ENCODE results near the gene RNF224. TPM values are rescaled to one million over a fixed set of nuclear protein-coding genes. Genes with fewer than 3 reads are reported as not detected.

Gene RNF224
- total and polyA plus RNA-seq, 2 of the 13 experiments (the other 11 are each of a cell fraction or from before 2014, with no cell fraction given): 0.09 TPM; not detected in 1

GRCh38 chr9:137198902-137199283 lies 28.4 kb upstream of the RNF224 start (continued):
- 0 out of 2 replicates have a peak, but pooled peaks have one; percentile 3 for TF ChIP-seq ZFX (CRISPR knock-in tag; IDR thresholded peaks at IDR 0.05; ENCODE audit: low read depth)
- TF ChIP-seq HNF4A (CRISPR knock-in tag; IDR thresholded peaks at IDR 0.05): 0 out of 2 replicates have a peak, but pooled peaks have one; percentile 4
- no peak for TF ChIP-seq ZNF776 (CRISPR knock-in tag; IDR thresholded peaks at IDR 0.05)
- no peak for TF ChIP-seq ZNF44 (CRISPR knock-in tag; IDR thresholded peaks at IDR 0.05)
- peak; percentile 74; the same call in 1 of the 2 replicates for TF ChIP-seq KLF12 (CRISPR knock-in tag; IDR thresholded peaks at IDR 0.05; ENCODE audit: borderline replicate concordance)
- no peak for TF ChIP-seq ZNF17 (CRISPR knock-in tag; IDR thresholded peaks at IDR 0.05)
- TF ChIP-seq MXD3 (CRISPR knock-in tag; IDR thresholded peaks at IDR 0.05): no peak
- TF ChIP-seq ZSCAN31 (CRISPR knock-in tag; IDR thresholded peaks at IDR 0.05; ENCODE audit: low read depth): no peak
- TF ChIP-seq E2F1 (CRISPR knock-in tag; IDR thresholded peaks at IDR 0.05): no peak
- TF ChIP-seq TBP (CRISPR knock-in tag; IDR thresholded peaks at IDR 0.05): no peak
- no peak for TF ChIP-seq ZBTB3 (CRISPR knock-in tag; IDR thresholded peaks at IDR 0.05; ENCODE audit: borderline replicate concordance, low read depth)
- 0 out of 2 replicates have a peak, but pooled peaks have one; percentile 43 for TF ChIP-seq ZNF777 (CRISPR knock-in tag; IDR thresholded peaks at IDR 0.05)
- 0 out of 2 replicates have a peak, but pooled peaks have one; percentile 15 for TF ChIP-seq ATF7-NPFF (CRISPR knock-in tag; IDR thresholded peaks at IDR 0.05; ENCODE audit: low read depth)
- 0 out of 2 replicates have a peak, but pooled peaks have one; percentile 38 for TF ChIP-seq ZFP90 (CRISPR knock-in tag; IDR thresholded peaks at IDR 0.05; ENCODE audit: borderline replicate concordance)
- TF ChIP-seq ZNF446 (CRISPR knock-in tag; IDR thresholded peaks at IDR 0.05): 0 out of 2 replicates have a peak, but pooled peaks have one; percentile 48
- TF ChIP-seq ZNF382 (CRISPR knock-in tag; IDR thresholded peaks at IDR 0.05; ENCODE audit: borderline replicate concordance): no peak
- no peak for TF ChIP-seq MYNN (CRISPR knock-in tag; IDR thresholded peaks at IDR 0.05; ENCODE audit: low read depth)
- no peak for TF ChIP-seq SMAD1 (CRISPR knock-in tag; IDR thresholded peaks at IDR 0.05; ENCODE audit: borderline replicate concordance, low read depth)
